Esophagus squamous epithelium (tissue), 5 donors: ENCODE results near the gene INSYN1. TPM values are rescaled to one million over a fixed set of nuclear protein-coding genes. Genes with fewer than 3 reads are reported as not detected.

Experiments used
- DNase-seq: peaks from one replicate; lab custom pipeline; 2025; lab: John Stamatoyannopoulos, UW
- H3K27ac ChIP-seq, 4 donors: fragments of 200-600 bp; sonication (generic); one replicate each; pipeline ENCODE4 v1.5.1; 2016 to 2019; ENCODE audit warnings: mild to moderate bottlenecking in 1 of 4
- H3K27me3 ChIP-seq, 4 donors: fragments of 200-600 bp; sonication (generic); 1 replicate in 3 of 4; 2 replicates in 1 of 4; pipeline versions ENCODE4 v1.5.1 to v1.6.0; 2017 to 2021; ENCODE audit warnings: antibody characterized with exemption in 1 of 4
- H3K36me3 ChIP-seq, 3 donors: fragments of 200-600 bp; sonication (generic); one replicate each; pipeline ENCODE4 v1.5.1; 2016 to 2019
- H3K4me1 ChIP-seq, 3 donors: fragments of 200-600 bp; sonication (generic); one replicate each; pipeline ENCODE4 v1.5.1; 2017 to 2019
- H3K4me3 ChIP-seq, 4 donors: fragments of 200-600 bp; sonication (generic); 1 replicate in 3 of 4; 2 replicates in 1 of 4; pipeline ENCODE4 v1.5.1; 2016 to 2019; ENCODE audit warnings: mild to moderate bottlenecking in 2 of 4, moderate library complexity in 1 of 4
- H3K9me3 ChIP-seq, 3 donors: fragments of 200-600 bp; sonication (generic); one replicate each; pipeline ENCODE4 v1.5.1; 2016 to 2019
- POLR2A ChIP-seq, 4 donors: fragments of 450-650 bp; IDR thresholded peaks; one replicate each; pipeline ENCODE4 v1.6.1; 2017; ENCODE audit warnings: antibody characterized with exemption in 4 of 4, mild to moderate bottlenecking in 4 of 4, moderate library complexity in 3 of 4
- WGBS, 2 donors: methylation state at CpG; one replicate each; pipeline ENCODE4 v1.1.5; 2018; 5-methylcytosine and 5-hydroxymethylcytosine counted together
- intact Hi-C: fragments of 100-400 bp; cut with DNase I; formaldehyde crosslinking; loops from one replicate; pipeline ENCODE4 v1.15.0; 2022
- total RNA-seq, 4 donors: library from RNA; depleted of rRNA; stranded (reverse); fragments of >200 nt; gene quantifications; one replicate each; pipeline ENCODE4 v1.1.0, GENCODE V29; 2016
- TF ChIP-seq, protein P1 (sequence below), 6 experiments: fragments of 450-650 bp in 4 of 6; fragments of 200-600 bp in 2 of 6; sonication (generic) in 2 of 6; IDR thresholded peaks; one replicate each; pipeline ENCODE4 v1.5.1; 2016 to 2019; ENCODE audit warnings: antibody characterized with exemption in 6 of 6, mild to moderate bottlenecking in 4 of 6, moderate library complexity in 4 of 6
- donor health status: DM: yes; HTN: yes; CAD: no.

Gene INSYN1
- total RNA-seq, 4 donors from 2014 or later, result 0.38 to 20.9 (median 9.3) TPM

DNA sequence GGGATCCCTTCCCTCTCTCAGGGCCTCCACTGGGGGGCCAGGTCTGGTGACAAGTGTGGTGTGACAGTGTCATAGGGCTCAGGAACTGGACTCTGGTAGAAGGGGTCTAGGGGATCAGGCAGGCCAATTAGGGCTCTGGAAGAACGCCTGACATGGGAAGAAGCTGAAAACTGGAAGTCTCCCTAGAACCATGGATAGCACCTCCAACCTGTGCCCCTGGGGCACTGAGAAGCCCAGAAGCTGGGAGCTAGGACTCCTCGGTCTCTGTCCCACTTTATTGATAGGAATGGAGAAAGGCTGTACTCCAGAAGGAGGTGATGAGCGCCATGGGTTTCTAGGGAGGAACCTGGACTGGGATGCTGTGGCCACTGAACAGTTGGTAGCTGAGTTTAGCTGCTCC, 30.7 kb downstream of the INSYN1 start:
- DNase-seq, result no peak
- Histone ChIP-seq H3K4me1 (no peaks in the 10 kb centered on the region), H3K4me3 (no peak overlapping the region), H3K36me3 (no peaks in the 10 kb centered on the region), H3K27ac (no peak overlapping the region), H3K9me3 (no peaks in the 10 kb centered on the region), H3K27me3 (peaks cover 0 to 37% (median 0%) of the 10 kb centered on the region in 4 donors)
- intact Hi-C loops, result no loop called here
- no peak for TF ChIP-seq POLR2A (IDR thresholded peaks at IDR 0.05)
- TF ChIP-seq, protein P1, sequence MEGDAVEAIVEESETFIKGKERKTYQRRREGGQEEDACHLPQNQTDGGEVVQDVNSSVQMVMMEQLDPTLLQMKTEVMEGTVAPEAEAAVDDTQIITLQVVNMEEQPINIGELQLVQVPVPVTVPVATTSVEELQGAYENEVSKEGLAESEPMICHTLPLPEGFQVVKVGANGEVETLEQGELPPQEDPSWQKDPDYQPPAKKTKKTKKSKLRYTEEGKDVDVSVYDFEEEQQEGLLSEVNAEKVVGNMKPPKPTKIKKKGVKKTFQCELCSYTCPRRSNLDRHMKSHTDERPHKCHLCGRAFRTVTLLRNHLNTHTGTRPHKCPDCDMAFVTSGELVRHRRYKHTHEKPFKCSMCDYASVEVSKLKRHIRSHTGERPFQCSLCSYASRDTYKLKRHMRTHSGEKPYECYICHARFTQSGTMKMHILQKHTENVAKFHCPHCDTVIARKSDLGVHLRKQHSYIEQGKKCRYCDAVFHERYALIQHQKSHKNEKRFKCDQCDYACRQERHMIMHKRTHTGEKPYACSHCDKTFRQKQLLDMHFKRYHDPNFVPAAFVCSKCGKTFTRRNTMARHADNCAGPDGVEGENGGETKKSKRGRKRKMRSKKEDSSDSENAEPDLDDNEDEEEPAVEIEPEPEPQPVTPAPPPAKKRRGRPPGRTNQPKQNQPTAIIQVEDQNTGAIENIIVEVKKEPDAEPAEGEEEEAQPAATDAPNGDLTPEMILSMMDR (IDR thresholded peaks at IDR 0.05), result no peak
- WGBS, 2 donors, result 93% methylated on average over 3 of the region's 3 CpGs; no CpG with 5 or more reads in 1 of the 2 donors

- Histone ChIP-seq H3K9me3 (no peaks in the 10 kb centered on the region), H3K27me3 (peaks cover 0 to 37% (median 0%) of the 10 kb centered on the region in 4 donors), H3K4me3 (no peak overlapping the region), H3K36me3 (peaks cover 0 to 9% (median 4%) of the 10 kb centered on the region in 3 donors), H3K4me1 (peaks cover 0 to 7% (median 0%) of the 10 kb centered on the region in 3 donors), H3K27ac (no peak overlapping the region)
- intact Hi-C loops, result no loop called here
- WGBS, 2 donors, result 78 to 79% methylated on average over 4 of the region's 4 CpGs
- no peak for DNase-seq
- TF ChIP-seq, protein P1 (IDR thresholded peaks at IDR 0.05), result no peak
- no peak for TF ChIP-seq POLR2A (IDR thresholded peaks at IDR 0.05)
These were observed 34.5 kb downstream of the INSYN1 start for GRCh38 chr15:73718694-73719093.

- H3K27me3 ChIP-seq, result peaks cover 0 to 37% (median 0%) of the 10 kb centered on the region in 4 donors
- no peak overlapping the region for H3K27ac ChIP-seq
- H3K9me3 ChIP-seq, result no peaks in the 10 kb centered on the region
- no peak for DNase-seq
- intact Hi-C loops, result no loop called here
- no peak overlapping the region for H3K4me3 ChIP-seq
- peaks cover 0 to 7% (median 0%) of the 10 kb centered on the region in 3 donors for H3K4me1 ChIP-seq
- 67 to 81% methylated on average over 6 to 9 of the region's 11 CpGs for WGBS, 2 donors
- peaks cover 0 to 18% (median 8%) of the 10 kb centered on the region in 3 donors for H3K36me3 ChIP-seq
- TF ChIP-seq POLR2A (IDR thresholded peaks at IDR 0.05), result no peak
- TF ChIP-seq, protein P1 (IDR thresholded peaks at IDR 0.05), result no peak
These were observed 35.3 kb downstream of the INSYN1 start for GRCh38 chr15:73717802-73718201.

GRCh38 chr15:73717206-73717605, 35.9 kb downstream of the INSYN1 start:
- H3K27ac ChIP-seq, result no peak overlapping the region
- WGBS, 2 donors, result 75% methylated on average over 3 of the region's 3 CpGs
- TF ChIP-seq POLR2A (IDR thresholded peaks at IDR 0.05), result no peak
- TF ChIP-seq, protein P1 (IDR thresholded peaks at IDR 0.05), result no peak
- peaks cover 0 to 32% (median 0%) of the 10 kb centered on the region in 4 donors for H3K27me3 ChIP-seq
- H3K9me3 ChIP-seq, result no peaks in the 10 kb centered on the region
- intact Hi-C loops, result no loop called here
- no peak overlapping the region for H3K4me3 ChIP-seq
- H3K4me1 ChIP-seq, result peaks cover 0 to 7% (median 0%) of the 10 kb centered on the region in 3 donors
- DNase-seq, result no peak
- peaks cover 0 to 24% (median 8%) of the 10 kb centered on the region in 3 donors for H3K36me3 ChIP-seq

GRCh38 chr15:73716417-73716816, 36.7 kb downstream of the INSYN1 start:
- DNase-seq, result no peak
- no peak for TF ChIP-seq POLR2A (IDR thresholded peaks at IDR 0.05)
- TF ChIP-seq, protein P1 (IDR thresholded peaks at IDR 0.05), result no peak
- intact Hi-C loops, result no loop called here
- Histone ChIP-seq H3K27ac (no peak overlapping the region), H3K36me3 (peaks cover 0 to 28% (median 8%) of the 10 kb centered on the region in 3 donors), H3K27me3 (peaks cover 0 to 28% (median 0%) of the 10 kb centered on the region in 4 donors), H3K4me3 (no peak overlapping the region), H3K9me3 (no peaks in the 10 kb centered on the region), H3K4me1 (peaks cover 0 to 7% (median 0%) of the 10 kb centered on the region in 3 donors)
- 71 to 74% methylated on average over 5 of the region's 6 CpGs for WGBS, 2 donors
